GM12864 (cell line): Measurements from ENCODE around the gene MT1E.

Experiments
- DNase-seq: peaks from one replicate; pipeline ENCODE4 v3.0.0-alpha.2; 2011; ENCODE audit warnings: low read depth
- H3K4me3 ChIP-seq: 2 replicates; pipeline ENCODE4 v1.5.1; 2011; ENCODE audit warnings: mild to moderate bottlenecking, low read depth, low read length, control low read depth
- TF ChIP-seq, protein P1 (sequence below): IDR thresholded peaks from 2 replicates; pipeline ENCODE4 v1.5.1; 2011; ENCODE audit warnings: low read depth, mild to moderate bottlenecking, moderate library complexity, low read length, control low read depth, inconsistent platforms; ENCODE audit errors: missing control alignments

The MT1E gene

GRCh38 chr16:56584276-56584675 is 41.3 kb upstream of the MT1E start:
- TF ChIP-seq, protein P1, sequence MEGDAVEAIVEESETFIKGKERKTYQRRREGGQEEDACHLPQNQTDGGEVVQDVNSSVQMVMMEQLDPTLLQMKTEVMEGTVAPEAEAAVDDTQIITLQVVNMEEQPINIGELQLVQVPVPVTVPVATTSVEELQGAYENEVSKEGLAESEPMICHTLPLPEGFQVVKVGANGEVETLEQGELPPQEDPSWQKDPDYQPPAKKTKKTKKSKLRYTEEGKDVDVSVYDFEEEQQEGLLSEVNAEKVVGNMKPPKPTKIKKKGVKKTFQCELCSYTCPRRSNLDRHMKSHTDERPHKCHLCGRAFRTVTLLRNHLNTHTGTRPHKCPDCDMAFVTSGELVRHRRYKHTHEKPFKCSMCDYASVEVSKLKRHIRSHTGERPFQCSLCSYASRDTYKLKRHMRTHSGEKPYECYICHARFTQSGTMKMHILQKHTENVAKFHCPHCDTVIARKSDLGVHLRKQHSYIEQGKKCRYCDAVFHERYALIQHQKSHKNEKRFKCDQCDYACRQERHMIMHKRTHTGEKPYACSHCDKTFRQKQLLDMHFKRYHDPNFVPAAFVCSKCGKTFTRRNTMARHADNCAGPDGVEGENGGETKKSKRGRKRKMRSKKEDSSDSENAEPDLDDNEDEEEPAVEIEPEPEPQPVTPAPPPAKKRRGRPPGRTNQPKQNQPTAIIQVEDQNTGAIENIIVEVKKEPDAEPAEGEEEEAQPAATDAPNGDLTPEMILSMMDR = no peak
- no peak overlapping the region for H3K4me3 ChIP-seq

DNA sequence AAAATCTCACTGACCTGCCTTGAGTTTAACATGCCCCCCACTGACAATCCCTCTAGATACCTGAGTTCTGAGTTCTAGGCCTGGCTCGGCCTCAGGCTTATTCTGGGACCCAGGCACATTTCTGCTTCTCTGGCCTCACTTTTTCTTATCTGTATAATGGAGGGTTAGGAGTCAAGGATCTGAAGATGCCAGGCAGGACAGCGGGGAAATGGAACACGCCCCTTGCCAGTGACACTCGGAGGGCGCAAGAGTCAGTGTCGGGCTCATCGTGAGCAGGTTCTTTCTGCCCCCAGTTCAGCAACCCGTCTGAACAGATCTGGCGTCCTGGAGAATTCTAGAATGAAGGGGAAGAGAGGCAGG is 36.8 kb upstream of the MT1E start:
- no peak overlapping the region for H3K4me3 ChIP-seq
- TF ChIP-seq, protein P1 = no peak
- DNase-seq = no peak

More at GRCh38 chr16:56584276-56584675, 41.3 kb upstream of the MT1E start:
- no peak for DNase-seq

- H3K4me3 ChIP-seq = no peak within 1 kb of the TSS
- TF ChIP-seq, protein P1 = no peak
- DNase-seq = no peak
Observed at GRCh38 chr16:56589141-56590039, 36.2 kb upstream of the MT1E start, which contains the start of gene MT3. MT3 (plus strand) TSS chr16:56589528; CDS start chr16:56589591, 63 bp downstream.

- no peak overlapping the region for H3K4me3 ChIP-seq
- DNase-seq = no peak
- TF ChIP-seq, protein P1 = no peak
Observed at GRCh38 chr16:56591377-56592060, 34.1 kb upstream of the MT1E start.

- no peak for DNase-seq
- TF ChIP-seq, protein P1 = no peak
- no peak overlapping the region for H3K4me3 ChIP-seq
Observed at GRCh38 chr16:56593573-56594291, 31.8 kb upstream of the MT1E start.

DNA sequence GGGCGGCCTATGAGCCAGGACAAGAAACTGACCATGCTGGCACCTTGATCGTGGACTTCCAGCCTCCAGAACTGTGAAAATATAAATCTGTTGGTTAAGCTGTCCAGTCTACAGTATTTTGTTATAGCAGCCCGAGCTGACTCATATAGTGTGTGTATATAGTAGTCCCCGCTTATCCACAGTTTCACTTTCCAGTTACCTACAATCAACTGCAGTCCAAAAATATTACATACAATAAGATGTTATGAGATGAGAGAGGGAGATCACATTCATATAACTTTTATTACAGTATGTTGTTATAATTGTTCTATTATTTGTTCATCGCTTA is 31.3 kb upstream of the MT1E start:
- no peak for DNase-seq
- TF ChIP-seq, protein P1 = no peak
- no peak overlapping the region for H3K4me3 ChIP-seq
